Lung (tissue), 12 donors: Measurements from ENCODE around the gene FRMD5. TPM values are rescaled to one million over a fixed set of nuclear protein-coding genes. Genes with fewer than 3 reads are reported as not detected.

Experiments
- ATAC-seq: fragments of 200-7000 bp; cut with Tn5 transposase; one replicate; pipeline ENCODE4 v1.9.1; 2020; ENCODE audit warnings: moderate number of reproducible peaks; ENCODE audit not compliant: insufficient read depth, low FRiP score
- DNase-seq, 3 donors: peaks; one replicate each; pipeline ENCODE4 v3.0.0-alpha.2; 2013 to 2017
- H3K27ac ChIP-seq, 2 donors: one replicate each; pipeline ENCODE4 v1.5.1; 2013; ENCODE audit warnings: mild to moderate bottlenecking in 2 of 2, moderate library complexity in 2 of 2, control low read depth in 1 of 2, inconsistent platforms in 1 of 2, low read depth in 1 of 2, low read length in 1 of 2
- H3K27me3 ChIP-seq, 3 donors: one replicate each; pipeline ENCODE4 v1.5.1; 2013; ENCODE audit warnings: low read length in 2 of 3; ENCODE audit not compliant: control insufficient read depth in 3 of 3, insufficient read depth in 3 of 3
- H3K36me3 ChIP-seq, 4 donors: one replicate each; pipeline ENCODE4 v1.5.1; 2013; ENCODE audit warnings: low read length in 4 of 4, mild to moderate bottlenecking in 1 of 4, moderate library complexity in 1 of 4; ENCODE audit not compliant: control insufficient read depth in 4 of 4, insufficient read depth in 4 of 4
- H3K4me1 ChIP-seq, 5 donors: one replicate each; pipeline ENCODE4 v1.5.1; 2013; ENCODE audit warnings: low read length in 5 of 5, mild to moderate bottlenecking in 2 of 5, moderate library complexity in 1 of 5; ENCODE audit not compliant: control insufficient read depth in 5 of 5, insufficient read depth in 5 of 5
- H3K4me3 ChIP-seq: one replicate; pipeline ENCODE4 v1.5.1; 2013; ENCODE audit warnings: mild to moderate bottlenecking, control low read depth, moderate library complexity
- H3K9ac ChIP-seq, 2 donors: one replicate each; pipeline ENCODE4 v1.5.1; 2013; ENCODE audit warnings: low read length in 2 of 2, control low read depth in 1 of 2; ENCODE audit not compliant: insufficient read depth in 1 of 2
- H3K9me3 ChIP-seq, 4 donors: one replicate each; pipeline ENCODE4 v1.5.1; 2013; ENCODE audit warnings: low read length in 3 of 4, mild to moderate bottlenecking in 1 of 4, moderate library complexity in 1 of 4; ENCODE audit not compliant: control insufficient read depth in 4 of 4, insufficient read depth in 3 of 4
- CTCF ChIP-seq: IDR thresholded peaks from 2 replicates; pipeline ENCODE4 v1.5.1; 2012; ENCODE audit warnings: mild to moderate bottlenecking; ENCODE audit errors: control extremely low read depth, extremely low read depth
- WGBS, 2 donors: extraction: QIAGEN DNeasy Blood & Tissue Kit; methylation state at CpG; one replicate each; pipeline ENCODE4 v1.1.7; 2013; 5-methylcytosine and 5-hydroxymethylcytosine counted together
- polyA plus RNA-seq, 2 donors: library from polyadenylated mRNA; stranded (reverse); fragments of 200-250 nt; gene quantifications; one replicate each; pipeline ENCODE4 v1.2.1, GENCODE V29; 2013
- total RNA-seq, 2 donors: library from RNA; depleted of rRNA in 1 of 2; stranded (reverse); fragments of >200 nt in 1 of 2; gene quantifications; one replicate each; pipeline ENCODE4 v1.2.1, GENCODE V29; 2014 to 2021
- donor health status: control.
- donor health status: control.
- donor health status: Bipolar disorder and iron deficiency.
- donor health status: healthy.
- donor health status: DM: yes; HTN: yes; CAD: no.

The FRMD5 gene
- total and polyA plus RNA-seq, 4 donors = 0.10 to 1.1 (median 0.67) TPM

- DNase-seq (no peak), ATAC-seq (no peak)
- Histone ChIP-seq H3K9me3 (no peaks in the 10 kb centered on the region), H3K4me3 (no peak overlapping the region), H3K27me3 (no peaks in the 10 kb centered on the region), H3K27ac (no peak overlapping the region), H3K9ac (no peak overlapping the region), H3K36me3 (no peaks in the 10 kb centered on the region), H3K4me1 (no peaks in the 10 kb centered on the region)
- TF ChIP-seq CTCF = no peak
- WGBS, 2 donors = 80 to 82% methylated on average over 4 of the region's 4 CpGs
Observed at GRCh38 chr15:43941071-43941470, 254.0 kb downstream of the FRMD5 start.

- no peak overlapping the region for H3K27ac ChIP-seq
- no peaks in the 10 kb centered on the region for H3K9me3 ChIP-seq
- H3K27me3 ChIP-seq = no peaks in the 10 kb centered on the region
- H3K9ac ChIP-seq = no peak overlapping the region
- DNase-seq (no peak), ATAC-seq (no peak)
- no peaks in the 10 kb centered on the region for H3K4me1 ChIP-seq
- TF ChIP-seq CTCF = no peak
- WGBS, 2 donors = 77 to 91% methylated on average over 3 of the region's 3 CpGs
- H3K4me3 ChIP-seq = no peak overlapping the region
- H3K36me3 ChIP-seq = no peaks in the 10 kb centered on the region
Observed at GRCh38 chr15:43939070-43939469, 256.0 kb downstream of the FRMD5 start.

- 89 to 91% methylated on average over 6 of the region's 6 CpGs for WGBS, 2 donors
- Histone ChIP-seq H3K36me3 (no peaks in the 10 kb centered on the region), H3K4me3 (no peak overlapping the region), H3K27me3 (no peaks in the 10 kb centered on the region), H3K9ac (no peak overlapping the region), H3K27ac (no peak overlapping the region), H3K9me3 (peaks cover 0 to 2% (median 0%) of the 10 kb centered on the region in 4 donors), H3K4me1 (no peaks in the 10 kb centered on the region)
- DNase-seq (no peak), ATAC-seq (no peak)
- no peak for TF ChIP-seq CTCF
Observed at GRCh38 chr15:43934480-43934879, 260.6 kb downstream of the FRMD5 start.

GRCh38 chr15:43932907-43933306 is 262.2 kb downstream of the FRMD5 start:
- 59 to 66% methylated on average over 3 of the region's 3 CpGs for WGBS, 2 donors
- no peak overlapping the region for H3K9ac ChIP-seq
- DNase-seq = no peak
- no peaks in the 10 kb centered on the region for H3K4me1 ChIP-seq
- H3K36me3 ChIP-seq = no peaks in the 10 kb centered on the region
- H3K4me3 ChIP-seq = no peak overlapping the region
- no peak for TF ChIP-seq CTCF
- peaks cover 0 to 2% (median 0%) of the 10 kb centered on the region in 4 donors for H3K9me3 ChIP-seq
- ATAC-seq = no peak
- no peak overlapping the region for H3K27ac ChIP-seq
- H3K27me3 ChIP-seq = peaks cover 0 to 4% (median 0%) of the 10 kb centered on the region in 3 donors
